Mucosa of descending colon (tissue), 3 donors: Measurements from ENCODE around the gene L1CAM. TPM values are rescaled to one million over a fixed set of nuclear protein-coding genes. Genes with fewer than 3 reads are reported as not detected.

Experiments used
- ATAC-seq: fragments of 200-7000 bp; cut with Tn5 transposase; one replicate; pipeline ENCODE4 v1.9.1; 2020; ENCODE audit warnings: mild to moderate bottlenecking, moderate library complexity
- DNase-seq, 3 donors: peaks; one replicate each; pipeline ENCODE4 v3.0.0-alpha.2; 2020
- H3K36me3 ChIP-seq: fragments of 200-600 bp; one replicate; pipeline ENCODE4 v1.8.0; 2021; ENCODE audit warnings: low read depth, mild to moderate bottlenecking
- H3K4me1 ChIP-seq: fragments of 200-600 bp; one replicate; pipeline ENCODE4 v1.8.0; 2021; ENCODE audit warnings: low read depth, mild to moderate bottlenecking
- H3K4me3 ChIP-seq: fragments of 200-600 bp; one replicate; pipeline ENCODE4 v1.8.0; 2021; ENCODE audit warnings: mild to moderate bottlenecking
- H3K9me3 ChIP-seq: fragments of 200-600 bp; one replicate; pipeline ENCODE4 v1.8.0; 2021; ENCODE audit warnings: mild to moderate bottlenecking
- intact Hi-C, 2 donors: fragments of 100-400 bp; cut with DNase I in 1 of 2; cut with micrococcal nuclease in 1 of 2; formaldehyde crosslinking; loops; one replicate each; pipeline versions ENCODE4 v1.11.0 to v1.11.1; 2022; cut with DNase I, micrococcal nuclease
- total RNA-seq, 3 donors: library from RNA; stranded (reverse); fragmentation: NEBNext Ultra II Directional in 2 of 3; extraction: Animal tissue kit (Norgen Biotek cat#: 25700) in 2 of 3; gene quantifications; one replicate each; pipeline versions ENCODE4 v1.2.1 to v1.2.4, GENCODE V29; 2021 to 2023
- TF ChIP-seq, protein P1 (sequence below): fragments of 200-600 bp; IDR thresholded peaks from one replicate; pipeline ENCODE4 v1.8.0; 2022; ENCODE audit warnings: antibody characterized with exemption, mild to moderate bottlenecking
- donor health status: DM: no; HTN: no; CAD: no; lungs with moderate emphysema.
- donor health status: DM: no; HTN: no; CAD: no.
- donor health status: DM: no; HTN: yes; CAD: no.

The L1CAM gene
- total RNA-seq, 3 donors from 2014 or later = 3.0 to 66.9 (median 7.0) TPM

DNA sequence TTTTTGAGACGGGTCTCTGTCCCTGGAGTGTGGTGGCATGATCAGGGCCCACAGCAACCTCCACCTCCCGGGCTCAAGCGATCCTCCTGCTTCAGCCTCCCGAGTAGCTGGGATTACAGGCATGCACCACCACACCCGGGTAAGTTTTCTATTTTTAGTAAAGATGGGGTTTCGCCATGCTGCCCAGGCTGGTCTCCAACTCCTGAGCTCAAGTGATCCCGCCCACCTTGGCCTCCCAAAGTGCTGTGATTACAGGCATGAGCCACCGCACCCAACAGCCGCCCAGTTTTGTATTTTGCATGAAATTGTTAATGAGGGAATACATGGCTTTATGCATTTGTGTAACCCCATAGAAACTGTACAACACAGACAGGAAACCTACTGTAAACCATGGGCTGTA is 42.9 kb upstream of the L1CAM start:
- DNase-seq = peak in 1 of 3 donors; percentile 51
- Histone ChIP-seq H3K4me1 (peaks cover 10% of the 10 kb centered on the region), H3K9me3 (no peaks in the 10 kb centered on the region), H3K36me3 (no peaks in the 10 kb centered on the region), H3K4me3 (no peak overlapping the region)
- TF ChIP-seq, protein P1, sequence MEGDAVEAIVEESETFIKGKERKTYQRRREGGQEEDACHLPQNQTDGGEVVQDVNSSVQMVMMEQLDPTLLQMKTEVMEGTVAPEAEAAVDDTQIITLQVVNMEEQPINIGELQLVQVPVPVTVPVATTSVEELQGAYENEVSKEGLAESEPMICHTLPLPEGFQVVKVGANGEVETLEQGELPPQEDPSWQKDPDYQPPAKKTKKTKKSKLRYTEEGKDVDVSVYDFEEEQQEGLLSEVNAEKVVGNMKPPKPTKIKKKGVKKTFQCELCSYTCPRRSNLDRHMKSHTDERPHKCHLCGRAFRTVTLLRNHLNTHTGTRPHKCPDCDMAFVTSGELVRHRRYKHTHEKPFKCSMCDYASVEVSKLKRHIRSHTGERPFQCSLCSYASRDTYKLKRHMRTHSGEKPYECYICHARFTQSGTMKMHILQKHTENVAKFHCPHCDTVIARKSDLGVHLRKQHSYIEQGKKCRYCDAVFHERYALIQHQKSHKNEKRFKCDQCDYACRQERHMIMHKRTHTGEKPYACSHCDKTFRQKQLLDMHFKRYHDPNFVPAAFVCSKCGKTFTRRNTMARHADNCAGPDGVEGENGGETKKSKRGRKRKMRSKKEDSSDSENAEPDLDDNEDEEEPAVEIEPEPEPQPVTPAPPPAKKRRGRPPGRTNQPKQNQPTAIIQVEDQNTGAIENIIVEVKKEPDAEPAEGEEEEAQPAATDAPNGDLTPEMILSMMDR = no peak
- no peak for ATAC-seq
- intact Hi-C loops = no loop called here

DNA sequence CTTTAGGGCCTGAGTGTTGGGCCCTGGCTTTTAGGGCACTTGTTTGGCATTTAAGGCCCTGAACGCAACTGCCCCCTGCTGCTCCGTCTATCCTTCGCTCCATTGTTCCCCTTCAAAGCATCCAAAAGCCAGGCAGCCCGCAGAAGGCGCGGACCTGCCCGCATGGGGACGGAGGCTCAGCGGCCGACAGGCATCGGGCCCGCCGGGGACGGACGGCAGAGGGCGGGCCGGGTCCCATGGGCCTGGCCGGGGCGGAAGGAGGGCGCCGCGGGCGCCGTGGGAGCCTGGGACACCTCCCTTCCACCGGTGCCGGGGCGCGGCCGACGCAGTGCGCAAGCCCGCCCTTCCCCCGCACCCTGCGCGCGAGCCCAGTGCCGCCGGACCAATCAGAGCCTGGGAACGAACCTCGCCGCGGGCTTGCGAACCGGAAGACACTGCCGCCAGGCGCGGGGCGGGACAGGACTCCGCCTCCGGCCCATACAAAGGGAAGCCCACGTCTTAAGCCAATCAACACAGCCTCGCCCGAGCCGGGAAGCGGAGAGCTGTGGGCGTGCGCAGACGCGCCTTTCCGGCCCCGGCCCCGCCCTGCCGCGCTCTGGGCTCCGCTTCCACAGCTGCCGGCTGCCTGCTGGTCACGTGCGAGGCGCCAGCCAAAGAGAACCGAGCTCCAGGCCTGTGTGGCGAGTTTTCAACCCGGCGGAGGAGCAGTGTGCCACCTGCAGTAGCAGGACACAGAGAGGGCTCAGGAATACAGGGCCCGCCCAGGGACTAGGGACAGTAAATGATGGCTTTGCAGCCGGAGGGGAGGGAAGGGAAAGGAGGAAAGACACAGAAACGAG is 42.2 kb upstream of the L1CAM start:
- Histone ChIP-seq H3K36me3 (no peaks in the 10 kb centered on the region), H3K4me1 (peaks cover 10% of the 10 kb centered on the region), H3K4me3 (peak overlapping the region; percentile 19), H3K9me3 (no peaks in the 10 kb centered on the region)
- DNase-seq (peak; percentile 92 to 99 (median 95)), ATAC-seq (peak; percentile 86)
- intact Hi-C loops = no loop called here
- TF ChIP-seq, protein P1 = no peak

DNA sequence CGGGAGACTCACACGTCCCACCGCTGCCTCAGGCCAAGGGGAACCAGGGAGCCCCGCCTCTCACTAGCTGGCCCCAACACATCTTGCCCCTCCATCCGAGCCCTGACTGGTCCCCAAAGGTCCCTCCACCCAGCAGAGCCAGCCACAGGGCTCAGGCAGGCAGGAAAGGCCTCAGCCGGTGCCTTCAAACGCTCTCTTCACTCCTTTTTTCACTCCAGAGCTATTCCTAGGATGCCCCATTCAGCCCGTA is 41.6 kb upstream of the L1CAM start:
- TF ChIP-seq, protein P1 = no peak
- Histone ChIP-seq H3K36me3 (no peaks in the 10 kb centered on the region), H3K9me3 (no peaks in the 10 kb centered on the region), H3K4me3 (peak overlapping the region; percentile 19), H3K4me1 (peaks cover 10% of the 10 kb centered on the region)
- ATAC-seq (no peak), DNase-seq (no peak)
- intact Hi-C loops = no loop called here

DNA sequence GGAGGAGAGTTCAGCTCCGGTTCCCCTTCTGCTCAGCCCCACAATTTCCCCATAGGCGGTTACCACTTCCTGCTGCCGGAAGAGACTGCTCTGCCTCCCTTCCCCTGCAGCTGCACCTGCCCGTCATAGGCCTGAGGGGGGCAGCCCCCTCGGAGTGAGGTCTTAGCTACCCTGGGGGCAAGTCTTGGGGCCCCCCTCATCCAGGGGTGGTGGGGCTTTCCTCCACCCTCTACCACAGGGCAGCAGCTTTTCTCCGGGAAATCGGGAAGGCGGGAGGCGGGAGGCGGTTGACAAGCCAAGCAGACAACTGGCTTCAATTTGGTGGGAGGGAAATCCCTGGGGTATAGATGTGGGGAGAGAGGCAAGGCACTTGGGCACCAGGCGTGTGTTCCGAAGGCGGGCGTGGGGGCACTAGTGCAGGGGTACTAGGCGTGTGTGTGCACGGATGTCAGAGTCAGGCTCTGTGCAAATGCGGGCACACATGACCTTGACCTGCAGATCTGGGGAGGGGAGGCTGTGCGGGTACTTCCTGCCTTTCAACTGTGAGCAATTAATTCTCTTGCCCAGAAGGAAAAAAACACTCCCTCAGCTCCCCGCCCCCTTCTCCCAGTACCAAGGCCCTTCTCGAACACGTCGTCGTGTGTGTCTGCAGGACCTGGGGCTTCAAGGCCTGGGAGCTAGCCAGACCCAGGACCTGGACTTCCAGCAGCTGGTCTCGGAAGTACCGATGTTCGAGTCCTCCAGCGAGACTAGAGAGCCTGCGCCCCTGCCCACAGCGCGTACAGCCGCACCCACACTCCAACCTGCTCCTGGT is 41.1 kb upstream of the L1CAM start:
- Histone ChIP-seq H3K36me3 (no peaks in the 10 kb centered on the region), H3K4me3 (peak overlapping the region; percentile 19), H3K4me1 (peaks cover 10% of the 10 kb centered on the region), H3K9me3 (no peaks in the 10 kb centered on the region)
- peak; percentile 50 for ATAC-seq
- intact Hi-C loops = no loop called here
- DNase-seq = peak; percentile 66 to 87 (median 71)
- TF ChIP-seq, protein P1 = no peak

DNA sequence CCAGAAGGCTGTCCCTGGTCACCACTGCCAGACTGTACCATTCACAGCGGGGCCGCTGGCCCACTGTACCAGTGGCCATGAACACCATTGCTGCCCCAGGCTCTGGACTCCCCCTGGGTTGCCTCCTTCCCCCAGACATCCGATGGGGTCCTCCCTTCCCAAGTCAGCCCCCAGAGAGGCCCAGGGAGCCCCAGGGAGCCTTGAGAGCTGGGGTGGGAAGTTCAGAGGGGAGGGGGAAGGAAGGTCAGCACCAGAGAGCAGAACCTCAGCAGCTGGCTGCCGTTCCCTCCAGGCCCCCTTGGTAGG is 40.5 kb upstream of the L1CAM start:
- Histone ChIP-seq H3K4me3 (peak overlapping the region; percentile 6), H3K9me3 (no peaks in the 10 kb centered on the region), H3K36me3 (no peaks in the 10 kb centered on the region), H3K4me1 (peaks cover 10% of the 10 kb centered on the region)
- TF ChIP-seq, protein P1 = no peak
- ATAC-seq (no peak), DNase-seq (peak in 1 of 3 donors; percentile 68)
- intact Hi-C loops = no loop called here
